H4 (cell line): ENCODE measurements around the gene POLR2J2. TPM values are rescaled to one million over a fixed set of nuclear protein-coding genes. Genes with fewer than 3 reads are reported as not detected.
"Not testable (repeated sequence)": the region's sequence is repeated elsewhere in the genome, so short reads cannot be mapped to it uniquely, and the experiment has no call there.

Experiments used
- DNase-seq: peaks from one replicate; pipeline ENCODE4 v3.0.0-alpha.2; 2015; ENCODE audit warnings: low spot score
- total RNA-seq: library from RNA; depleted of rRNA; stranded (reverse); fragments of >200 nt; shearing (Covaris generic); gene quantifications from 2 replicates; pipeline ENCODE4 v1.2.3, GENCODE V29; 2014; rRNA removed

POLR2J2 gene
- 0.15 TPM in 1 of 2 replicates, not detected in the other for total RNA-seq

DNA sequence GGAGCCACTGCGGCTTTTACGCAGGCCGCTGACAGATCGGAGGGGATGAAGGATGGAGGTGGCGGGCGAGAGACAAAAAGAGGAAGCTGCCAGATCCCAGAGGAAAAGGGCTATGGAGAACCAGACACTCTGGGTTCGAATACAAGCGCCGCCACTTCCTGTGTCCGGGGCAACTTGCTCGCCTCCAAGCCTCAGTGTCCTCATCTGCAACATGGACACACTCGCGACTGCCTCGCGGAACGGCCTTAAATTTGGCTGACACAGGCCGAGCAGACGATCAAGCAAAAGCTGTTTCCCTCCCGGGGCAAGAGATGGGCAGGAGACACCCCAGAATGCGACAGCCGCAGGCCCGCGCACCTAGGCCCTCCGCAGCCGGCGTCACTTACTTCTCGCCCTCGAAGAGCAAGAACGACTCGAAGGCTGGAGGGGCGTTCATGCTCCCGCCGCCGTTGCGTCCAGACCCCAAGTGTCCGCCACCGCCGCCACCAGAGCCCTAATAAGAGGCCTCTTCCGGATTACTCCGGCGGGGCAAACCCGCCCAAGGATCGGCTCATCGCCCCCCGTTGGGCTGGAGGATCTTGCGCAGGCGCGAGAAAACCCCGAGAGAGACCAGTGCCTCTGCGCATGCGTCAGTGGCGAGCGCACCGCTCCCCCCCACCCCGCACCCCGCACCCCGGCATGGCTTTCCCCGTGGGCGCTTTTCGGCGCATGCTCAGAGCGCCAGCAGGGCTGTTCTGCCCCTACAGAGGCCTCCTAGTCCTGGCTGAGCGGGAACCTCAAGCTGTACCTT lies at the start of gene POLR2J2:
POLR2J2 (minus strand) TSS at position 498 of the 790 bp plus-strand sequence; CDS start at position 436, 62 bp downstream.
- peak; percentile 15 for DNase-seq

DNA sequence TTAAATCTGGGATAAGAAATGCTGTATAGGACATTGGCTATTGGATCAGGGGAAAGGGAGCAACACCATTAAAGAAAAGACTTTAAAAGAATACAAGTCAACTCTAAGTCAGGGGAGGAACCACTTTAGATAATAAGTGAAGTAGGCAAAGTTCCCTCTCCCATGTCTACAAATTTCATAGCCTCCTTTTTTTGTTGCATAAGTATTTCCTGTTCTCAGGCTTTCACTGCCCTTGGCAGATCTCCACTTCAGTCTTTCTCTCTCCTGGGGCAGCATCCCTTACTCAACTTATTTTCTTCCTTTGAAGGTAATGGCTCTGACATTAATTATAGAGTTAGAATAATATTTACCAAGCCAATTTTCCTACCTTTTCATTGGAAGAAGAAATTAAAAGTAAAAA lies 47.0 kb upstream of the POLR2J2 start:
- not testable (repeated sequence) for DNase-seq

- DNase-seq: not testable (repeated sequence)
Measured at GRCh38 chr7:102715718-102716117, 44.3 kb upstream of the POLR2J2 start.

DNA sequence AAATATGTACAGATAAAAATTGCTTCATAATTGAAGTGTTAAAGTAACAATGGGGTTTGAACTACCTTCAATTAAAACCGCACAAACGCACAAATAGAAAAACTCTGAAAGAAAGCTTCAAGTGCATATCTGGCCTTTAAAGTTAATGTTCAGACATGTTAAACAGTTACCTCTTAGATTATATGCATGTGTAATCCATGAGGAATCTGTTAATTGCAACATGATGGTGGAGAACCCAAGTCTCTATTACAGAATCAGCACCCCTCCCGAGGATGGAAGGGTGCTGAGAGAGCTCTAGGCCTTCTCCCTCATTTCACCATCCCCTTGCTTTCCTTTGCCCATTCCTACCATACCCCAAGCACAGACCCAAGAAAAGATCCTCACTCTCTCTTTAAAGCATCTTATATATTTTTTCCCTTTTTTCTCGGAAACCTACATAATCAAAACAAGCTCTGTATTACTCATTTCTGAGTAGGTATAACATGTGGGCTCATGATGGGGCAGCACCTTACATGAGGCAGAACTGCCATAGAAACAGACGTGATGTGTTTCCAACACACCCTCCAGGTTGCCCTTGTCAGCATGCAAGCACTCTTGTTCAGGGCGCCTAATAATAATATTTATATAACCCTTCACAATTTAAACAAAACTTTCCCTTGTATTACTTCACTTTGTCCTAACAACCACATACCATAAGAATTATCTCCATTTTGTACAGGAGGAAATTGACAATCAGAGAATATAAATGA lies 43.5 kb upstream of the POLR2J2 start:
- DNase-seq: not testable (repeated sequence)

- not testable (repeated sequence) for DNase-seq
Measured at GRCh38 chr7:102713691-102714080, 42.2 kb upstream of the POLR2J2 start.

GRCh38 chr7:102713011-102713690 lies 41.7 kb upstream of the POLR2J2 start:
- DNase-seq: not testable (repeated sequence)

- DNase-seq: not testable (repeated sequence)
Measured at GRCh38 chr7:102698962-102699750, 27.7 kb upstream of the POLR2J2 start.

DNA sequence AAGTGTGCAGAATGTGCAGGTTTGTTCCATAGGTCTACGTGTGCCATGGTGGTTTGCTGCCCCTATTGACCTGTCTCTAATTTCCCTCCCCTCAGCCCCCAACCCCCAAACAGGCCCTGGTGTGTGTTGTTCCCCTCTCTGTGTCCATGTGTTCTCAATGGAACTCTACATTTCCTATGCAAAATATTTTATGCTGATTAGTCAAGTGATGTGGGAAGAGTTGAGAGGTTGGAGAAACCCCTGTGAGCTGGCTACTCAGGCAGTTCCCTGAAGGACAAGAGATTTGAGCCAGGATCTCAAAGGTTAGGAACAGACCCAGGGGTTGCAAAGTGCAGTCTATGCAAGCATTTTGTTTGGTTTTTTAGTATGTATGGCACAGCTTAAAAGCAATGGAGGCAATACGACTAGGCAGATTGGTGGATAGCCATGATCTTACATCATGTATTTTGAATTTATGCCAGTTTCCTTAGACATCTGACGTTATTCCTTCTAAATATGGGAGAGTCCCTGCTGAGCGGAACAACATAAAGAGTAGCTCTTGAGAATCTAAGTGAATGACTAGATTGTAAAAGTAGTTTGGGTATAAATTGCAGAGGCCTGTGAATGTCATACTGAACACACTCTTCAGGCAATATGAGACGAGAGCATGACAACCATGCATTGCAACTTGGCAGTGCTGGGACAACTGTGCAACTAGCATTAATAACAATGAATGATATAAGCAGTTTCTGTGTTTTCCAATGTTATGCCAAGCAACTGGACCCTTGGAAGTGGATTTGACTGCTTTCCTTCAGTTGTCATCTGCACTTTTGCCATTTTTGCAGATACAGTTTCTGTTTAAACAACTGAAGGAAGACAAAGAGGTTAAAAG lies 26.4 kb upstream of the POLR2J2 start:
- DNase-seq: not testable (repeated sequence)

DNA sequence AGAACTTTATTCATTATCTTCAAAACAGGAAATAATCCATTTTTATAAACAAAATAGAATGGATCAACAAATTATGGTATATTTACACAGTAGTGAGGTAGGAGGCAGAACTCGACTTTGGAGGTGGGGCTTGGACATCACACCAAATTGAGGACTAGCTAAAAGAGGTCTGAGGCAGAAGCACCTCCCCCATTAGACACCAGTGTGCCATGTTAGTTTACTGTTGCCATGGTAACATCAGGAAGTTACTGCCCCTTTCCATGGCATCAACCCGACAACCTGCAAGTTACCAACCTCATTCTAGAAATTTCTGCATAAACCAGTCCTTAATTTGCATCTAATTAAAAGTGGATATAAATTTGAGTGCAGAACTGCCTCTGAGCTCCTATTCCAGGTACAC lies 24.5 kb upstream of the POLR2J2 start:
- not testable (repeated sequence) for DNase-seq

- DNase-seq: not testable (repeated sequence)
Measured at GRCh38 chr7:102695033-102695552, 23.6 kb upstream of the POLR2J2 start.

DNA sequence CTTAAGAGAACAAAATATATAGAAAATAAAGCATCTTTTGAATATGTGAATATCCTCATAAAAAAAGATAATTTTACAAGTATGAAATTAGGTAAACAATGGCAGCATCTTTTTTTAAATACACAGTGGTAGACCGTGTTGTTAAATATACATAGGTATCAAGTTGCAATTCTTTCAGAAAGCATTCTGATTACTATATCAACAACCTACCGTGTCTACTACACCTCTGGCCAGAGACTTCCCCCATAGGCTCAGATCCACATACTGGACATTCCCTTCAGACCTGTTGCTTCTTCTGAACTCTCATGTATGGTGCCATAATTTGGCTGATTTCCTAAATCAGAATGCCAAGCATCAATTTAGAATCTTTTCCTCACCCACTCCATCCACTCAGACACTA lies 22.5 kb upstream of the POLR2J2 start:
- DNase-seq: not testable (repeated sequence)

GRCh38 chr7:102690602-102691001 lies 19.1 kb upstream of the POLR2J2 start:
- not testable (repeated sequence) for DNase-seq

DNA sequence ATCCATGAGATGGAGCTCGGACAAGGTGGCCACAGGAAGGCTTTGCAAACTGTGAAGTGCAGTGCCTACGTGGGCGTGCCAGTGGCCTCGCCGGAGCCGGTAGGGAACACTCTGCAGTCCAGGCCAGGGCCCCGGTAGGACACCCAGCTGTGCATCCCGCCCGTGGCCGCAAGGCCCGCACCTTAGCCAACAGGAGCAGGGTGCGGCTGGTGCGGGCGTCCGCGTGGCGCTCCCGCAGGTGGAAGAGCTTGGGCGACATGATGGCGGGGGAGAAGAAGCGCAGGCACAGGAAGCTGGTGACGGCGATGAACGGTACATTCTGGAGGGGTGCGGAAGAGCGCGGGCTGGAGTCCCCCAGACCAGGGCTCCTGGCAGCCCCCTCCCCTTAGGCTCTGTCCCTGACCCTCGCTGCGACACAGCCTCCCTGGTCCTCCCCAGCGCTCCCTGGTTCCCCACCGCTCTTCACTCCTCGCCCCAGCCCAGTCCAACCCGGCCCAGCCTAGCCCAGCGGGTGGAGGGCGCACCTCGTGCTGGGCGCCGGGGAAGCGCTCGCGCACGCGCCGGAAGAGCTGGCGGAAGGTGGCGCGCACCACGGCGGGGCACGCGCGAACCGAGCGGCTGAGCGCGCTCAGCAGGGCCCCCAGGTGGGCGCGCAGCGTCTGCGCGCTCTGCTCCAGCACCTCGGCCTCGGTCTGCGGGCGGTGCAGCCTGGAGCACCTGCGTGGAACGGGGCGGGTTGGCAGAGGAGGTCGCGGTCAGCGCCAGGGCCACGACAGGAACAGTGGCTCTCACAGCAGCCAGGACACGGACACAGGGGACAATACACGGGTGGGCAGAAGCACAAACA lies 18.2 kb upstream of the POLR2J2 start:
- DNase-seq: not testable (repeated sequence)

GRCh38 chr7:102688299-102689036 lies 17.0 kb upstream of the POLR2J2 start:
- not testable (repeated sequence) for DNase-seq

GRCh38 chr7:102682560-102682959 lies 11.1 kb upstream of the POLR2J2 start:
- DNase-seq: not testable (repeated sequence)

GRCh38 chr7:102680780-102681179 lies 9.3 kb upstream of the POLR2J2 start:
- not testable (repeated sequence) for DNase-seq

DNA sequence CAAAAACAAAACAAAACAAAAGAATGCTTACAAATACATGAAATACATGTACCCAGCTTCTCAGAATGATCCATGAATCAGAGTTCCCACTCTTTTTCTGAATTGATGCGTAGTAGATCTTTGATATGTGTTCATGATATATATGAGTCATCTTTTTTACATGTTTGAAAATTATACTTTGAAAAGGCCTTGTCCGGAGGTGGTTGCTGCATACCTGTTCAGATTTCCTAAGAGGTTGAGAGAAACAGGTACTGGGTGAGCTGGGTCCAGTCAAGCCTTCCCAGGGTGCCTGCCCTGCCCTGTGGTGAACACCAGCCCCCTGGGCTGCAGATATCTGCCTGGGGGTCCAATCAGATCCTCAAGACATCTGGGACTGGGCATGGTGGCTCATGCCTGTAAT lies 4.1 kb upstream of the POLR2J2 start:
- DNase-seq: not testable (repeated sequence)

- not testable (repeated sequence) for DNase-seq
Measured at GRCh38 chr7:102673447-102674067, 2.1 kb upstream of the POLR2J2 start.
